HEK293 (cell line): ENCODE measurements around the gene KCNK1.

ENCODE experiments used
- CTCF ChIA-PET: fragments of 350-600 bp; formaldehyde crosslinking; extraction: SDS; loops from one replicate; lab custom pipeline; 2021; ENCODE audit warnings: antibody characterized with exemption; lab: Yijun Ruan, JAX
- POLR2A ChIA-PET: fragments of 300-600 bp; formaldehyde crosslinking; extraction: SDS; loops from one replicate; lab custom pipeline; 2020; ENCODE audit warnings: antibody characterized with exemption, inconsistent platforms; lab: Yijun Ruan, JAX
- H3K27ac ChIP-seq: fragments of 200-500 bp; sonication (Bioruptor generic); 2 replicates; pipeline ENCODE4 v1.5.1; 2014; ENCODE audit warnings: low read depth, low read length, control low read depth, inconsistent platforms; ENCODE audit errors: extremely low read depth
- H3K36me3 ChIP-seq, 2 experiments: fragments of 200-500 bp in 1 of 2; sonication (Bioruptor generic) in 1 of 2; 1 replicate in 1 of 2; 2 replicates in 1 of 2; pipeline ENCODE4 v1.5.1; 2014 to 2017; ENCODE audit warnings: inconsistent platforms in 2 of 2, low read length in 2 of 2; ENCODE audit not compliant: control insufficient read depth in 2 of 2, insufficient read depth in 1 of 2
- H3K4me1 ChIP-seq: fragments of 200-500 bp; sonication (Bioruptor generic); 2 replicates; pipeline ENCODE4 v1.5.1; 2014; ENCODE audit warnings: mild to moderate bottlenecking, low read length, inconsistent platforms; ENCODE audit not compliant: control insufficient read depth, insufficient read depth
- H3K4me3 ChIP-seq: 2 replicates; pipeline ENCODE4 v1.5.1; 2011; ENCODE audit warnings: low read depth, mild to moderate bottlenecking, control low read depth, low read length, moderate library complexity
- H3K9me3 ChIP-seq: fragments of 200-500 bp; sonication (Bioruptor generic); 2 replicates; pipeline ENCODE4 v1.5.1; 2014; ENCODE audit warnings: low read depth, low read length, inconsistent platforms; ENCODE audit not compliant: control insufficient read depth, insufficient read depth
- BCL11B ChIP-seq: fragments of 450-650 bp; formaldehyde crosslinking; IDR thresholded peaks from 2 replicates; pipeline ENCODE4 v1.5.1; 2016; ENCODE audit warnings: low read depth, missing biosample characterization, missing genetic modification characterization
- FEZF1 ChIP-seq: fragments of 450-650 bp; formaldehyde crosslinking; IDR thresholded peaks from 2 replicates; pipeline ENCODE4 v1.5.1; 2016; ENCODE audit warnings: missing biosample characterization, missing genetic modification characterization
- GLIS1 ChIP-seq: fragments of 450-650 bp; formaldehyde crosslinking; IDR thresholded peaks from 2 replicates; pipeline ENCODE4 v1.5.1; 2016; ENCODE audit warnings: missing biosample characterization, missing genetic modification characterization
- GLIS2 ChIP-seq: fragments of 450-650 bp; formaldehyde crosslinking; IDR thresholded peaks from 2 replicates; pipeline ENCODE4 v1.5.1; 2016; ENCODE audit warnings: missing biosample characterization, missing genetic modification characterization
- HOXA7 ChIP-seq: sonication (generic); formaldehyde crosslinking; IDR thresholded peaks from 2 replicates; pipeline ENCODE4 v1.8.1; 2022; ENCODE audit warnings: missing genetic modification reagents, borderline replicate concordance
- KLF1 ChIP-seq: fragments of 450-650 bp; formaldehyde crosslinking; IDR thresholded peaks from 2 replicates; pipeline ENCODE4 v1.5.1; 2016; ENCODE audit warnings: missing biosample characterization, missing genetic modification characterization
- KLF8 ChIP-seq: fragments of 450-650 bp; formaldehyde crosslinking; IDR thresholded peaks from 2 replicates; pipeline ENCODE4 v1.5.1; 2016; ENCODE audit warnings: missing biosample characterization, missing genetic modification characterization
- OSR2 ChIP-seq: fragments of 450-650 bp; formaldehyde crosslinking; IDR thresholded peaks from 2 replicates; pipeline ENCODE4 v1.5.1; 2016; ENCODE audit warnings: missing biosample characterization, missing genetic modification characterization
- ZNF140 ChIP-seq: fragments of 450-650 bp; formaldehyde crosslinking; IDR thresholded peaks from 2 replicates; pipeline ENCODE4 v1.5.1; 2016; ENCODE audit warnings: missing biosample characterization, missing genetic modification characterization
- ZNF155 ChIP-seq: fragments of 450-650 bp; formaldehyde crosslinking; IDR thresholded peaks from 2 replicates; pipeline ENCODE4 v1.5.1; 2016; ENCODE audit warnings: missing biosample characterization, missing genetic modification characterization
- ZNF16 ChIP-seq: fragments of 450-650 bp; formaldehyde crosslinking; IDR thresholded peaks from 2 replicates; pipeline ENCODE4 v1.5.1; 2016; ENCODE audit warnings: low read depth, missing biosample characterization, missing genetic modification characterization
- ZNF24 ChIP-seq: fragments of 450-650 bp; formaldehyde crosslinking; IDR thresholded peaks from 2 replicates; pipeline ENCODE4 v1.5.1; 2016; ENCODE audit warnings: missing biosample characterization, missing genetic modification characterization
- ZNF366 ChIP-seq: fragments of 450-650 bp; formaldehyde crosslinking; conservative IDR thresholded peaks from 2 replicates; pipeline ENCODE4 v1.5.1; 2016; ENCODE audit warnings: missing biosample characterization, missing genetic modification characterization
- ZNF510 ChIP-seq: fragments of 450-650 bp; formaldehyde crosslinking; IDR thresholded peaks from 2 replicates; pipeline ENCODE4 v1.5.1; 2018; ENCODE audit warnings: mild to moderate bottlenecking, missing genetic modification characterization, missing biosample characterization; ENCODE audit not compliant: insufficient replicate concordance
- ZNF544 ChIP-seq: fragments of 450-650 bp; formaldehyde crosslinking; IDR thresholded peaks from 2 replicates; pipeline ENCODE4 v1.5.0; 2017; ENCODE audit warnings: missing biosample characterization, missing genetic modification characterization
- ZNF677 ChIP-seq: fragments of 450-650 bp; IDR thresholded peaks from 2 replicates; pipeline ENCODE4 v1.5.0; 2018; ENCODE audit warnings: missing biosample characterization, mild to moderate bottlenecking, missing genetic modification characterization, moderate library complexity
- ZNF768 ChIP-seq: fragments of 450-650 bp; formaldehyde crosslinking; IDR thresholded peaks from 2 replicates; pipeline ENCODE4 v1.5.1; 2018; ENCODE audit warnings: missing biosample characterization, mild to moderate bottlenecking, missing genetic modification characterization
- ZNF792 ChIP-seq: fragments of 450-650 bp; formaldehyde crosslinking; IDR thresholded peaks from 2 replicates; pipeline ENCODE4 v1.5.1; 2016; ENCODE audit warnings: missing biosample characterization, missing genetic modification characterization
- ZXDB ChIP-seq: fragments of 450-650 bp; formaldehyde crosslinking; IDR thresholded peaks from 2 replicates; pipeline ENCODE4 v1.5.1; 2016; ENCODE audit warnings: missing biosample characterization, missing genetic modification characterization
- TF ChIP-seq, protein P1 (sequence below): fragments of 450-650 bp; formaldehyde crosslinking; IDR thresholded peaks from 2 replicates; pipeline ENCODE4 v1.5.1; 2017; ENCODE audit warnings: missing biosample characterization, missing genetic modification characterization
- TF ChIP-seq, protein P2 (sequence below): fragments of 450-650 bp; formaldehyde crosslinking; IDR thresholded peaks from 2 replicates; pipeline ENCODE4 v1.5.1; 2016; ENCODE audit warnings: missing biosample characterization, missing genetic modification characterization
- TF ChIP-seq, protein P3 (sequence below): IDR thresholded peaks from 2 replicates; pipeline ENCODE4 v1.6.1; 2011; ENCODE audit warnings: mild to moderate bottlenecking, low read depth, low read length, borderline replicate concordance
- TF ChIP-seq, protein P4 (sequence below): sonication (generic); formaldehyde crosslinking; IDR thresholded peaks from 2 replicates; pipeline ENCODE4 v1.8.1; 2022; ENCODE audit warnings: mild to moderate bottlenecking, moderate library complexity, missing genetic modification reagents

The KCNK1 gene

DNA sequence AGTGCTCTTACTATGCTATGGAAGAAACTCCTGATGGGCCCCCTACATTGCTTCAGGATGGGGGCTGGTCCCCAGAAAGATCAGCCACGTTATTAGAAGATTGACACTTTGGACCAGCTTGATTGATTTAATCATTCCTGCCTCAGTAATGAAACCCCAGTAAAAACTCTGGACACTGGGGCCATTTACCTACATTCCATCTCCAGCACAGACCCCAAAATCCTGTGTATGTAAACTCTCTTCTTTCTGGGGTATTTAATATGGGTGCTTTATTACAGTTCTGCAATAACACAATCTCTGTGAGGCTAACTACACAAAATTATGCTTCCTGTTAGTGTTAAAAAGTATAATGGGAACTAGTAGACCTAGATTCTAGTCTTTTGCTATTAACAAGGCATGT is 96.6 kb downstream of the KCNK1 start:
- CTCF ChIA-PET, result no interaction called here
- TF ChIP-seq ZNF677 (tag by site-specific recombination) (peak; percentile 87), KLF8 (no peak)
- TF ChIP-seq, all 188 proteins: peak for 1
- POLR2A ChIA-PET, result no interaction called here

DNA sequence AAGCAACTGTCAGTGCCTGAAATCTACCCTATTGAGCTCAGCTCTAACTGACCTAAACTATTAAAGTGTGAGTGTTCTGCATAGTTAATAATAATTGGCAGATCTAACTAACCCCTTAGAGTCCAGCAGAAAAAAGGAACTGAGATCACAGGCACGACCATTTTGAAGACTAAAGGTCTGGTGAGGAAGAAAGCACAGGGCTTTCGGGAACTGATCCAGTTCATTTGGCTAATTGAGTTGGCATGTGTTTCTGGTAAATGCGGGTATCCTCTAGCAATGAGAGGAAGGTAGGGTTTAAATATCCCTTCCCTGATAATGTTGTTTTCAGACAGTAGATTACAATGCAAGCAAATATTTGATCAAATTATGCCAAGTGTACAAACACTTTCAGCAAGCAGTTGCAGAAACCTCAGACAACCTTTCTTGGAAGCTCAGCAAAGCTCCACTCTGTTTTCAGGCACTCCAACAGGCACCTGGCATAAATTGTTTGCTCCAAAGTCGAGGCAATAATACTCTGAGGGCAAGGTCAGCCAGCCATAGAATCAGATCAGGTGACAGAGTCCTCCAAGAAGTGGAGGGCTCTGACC is 100.8 kb downstream of the KCNK1 start:
- Histone ChIP-seq H3K36me3 (no peaks in the 10 kb centered on the region), H3K4me1 (no peaks in the 10 kb centered on the region), H3K9me3 (no peaks in the 10 kb centered on the region), H3K27ac (no peak overlapping the region), H3K4me3 (no peak overlapping the region)
- CTCF ChIA-PET, result interaction anchor here (1.1 to 1.2 kb wide), 2 partner anchors 9 to 26 kb away, joined by 3 to 4 read pairs; no protein-coding TSS in a partner anchor
- POLR2A ChIA-PET, result no interaction called here
- TF ChIP-seq ZNF155 (tag by site-specific recombination), result no peak
- TF ChIP-seq ZNF768 (tag by site-specific recombination), result no peak
- TF ChIP-seq GLIS1 (tag by site-specific recombination), result no peak

More for the DNA sequence above, 96.6 kb downstream of the KCNK1 start:
- no peak overlapping the region for H3K27ac ChIP-seq
- peaks cover 11% of the 10 kb centered on the region for H3K4me1 ChIP-seq
- no peaks in the 10 kb centered on the region for H3K36me3 ChIP-seq
- no peaks in the 10 kb centered on the region for H3K9me3 ChIP-seq
- H3K4me3 ChIP-seq, result no peak overlapping the region

DNA sequence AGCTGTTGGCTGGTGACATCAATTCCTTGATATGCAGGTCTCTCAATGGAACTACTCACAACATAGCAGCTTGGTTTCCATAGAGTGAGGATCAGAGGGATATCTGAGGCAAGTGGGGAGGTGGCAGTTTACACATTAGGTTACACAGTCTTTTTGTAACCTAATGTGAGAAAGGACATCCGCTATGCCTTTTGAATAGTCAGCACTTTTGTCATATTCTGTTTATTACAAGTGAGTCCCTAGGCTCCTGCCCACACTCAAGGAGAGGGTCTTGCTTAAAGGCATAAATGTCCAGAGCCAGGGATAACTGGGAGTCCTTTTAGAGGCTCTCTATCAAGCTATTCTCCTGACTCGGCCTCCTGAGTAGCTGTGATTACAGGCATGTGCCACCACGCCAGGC is 104.2 kb downstream of the KCNK1 start:
- POLR2A ChIA-PET, result no interaction called here
- no peaks in the 10 kb centered on the region for H3K9me3 ChIP-seq
- CTCF ChIA-PET, result interaction anchor here (1.1 kb wide), 1 partner anchor 11 kb away, joined by 3 read pairs; no protein-coding TSS in a partner anchor
- H3K4me3 ChIP-seq, result no peak overlapping the region
- no peak for TF ChIP-seq ZNF140
- no peak for TF ChIP-seq FEZF1 (tag by site-specific recombination)
- no peak for TF ChIP-seq KLF1 (tag by site-specific recombination)
- no peak for TF ChIP-seq BCL11B
- TF ChIP-seq, protein P1, sequence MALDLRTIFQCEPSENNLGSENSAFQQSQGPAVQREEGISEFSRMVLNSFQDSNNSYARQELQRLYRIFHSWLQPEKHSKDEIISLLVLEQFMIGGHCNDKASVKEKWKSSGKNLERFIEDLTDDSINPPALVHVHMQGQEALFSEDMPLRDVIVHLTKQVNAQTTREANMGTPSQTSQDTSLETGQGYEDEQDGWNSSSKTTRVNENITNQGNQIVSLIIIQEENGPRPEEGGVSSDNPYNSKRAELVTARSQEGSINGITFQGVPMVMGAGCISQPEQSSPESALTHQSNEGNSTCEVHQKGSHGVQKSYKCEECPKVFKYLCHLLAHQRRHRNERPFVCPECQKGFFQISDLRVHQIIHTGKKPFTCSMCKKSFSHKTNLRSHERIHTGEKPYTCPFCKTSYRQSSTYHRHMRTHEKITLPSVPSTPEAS, result no peak
- no peak for TF ChIP-seq ZNF16
- TF ChIP-seq ZNF510, result no peak
- TF ChIP-seq OSR2 (tag by site-specific recombination), result no peak
- no peak for TF ChIP-seq ZNF366
- TF ChIP-seq HOXA7 (CRISPR knock-in tag), result no peak
- TF ChIP-seq ZXDB (tag by site-specific recombination), result no peak
- no peak for TF ChIP-seq ZNF792 (tag by site-specific recombination)
- TF ChIP-seq, protein P2, sequence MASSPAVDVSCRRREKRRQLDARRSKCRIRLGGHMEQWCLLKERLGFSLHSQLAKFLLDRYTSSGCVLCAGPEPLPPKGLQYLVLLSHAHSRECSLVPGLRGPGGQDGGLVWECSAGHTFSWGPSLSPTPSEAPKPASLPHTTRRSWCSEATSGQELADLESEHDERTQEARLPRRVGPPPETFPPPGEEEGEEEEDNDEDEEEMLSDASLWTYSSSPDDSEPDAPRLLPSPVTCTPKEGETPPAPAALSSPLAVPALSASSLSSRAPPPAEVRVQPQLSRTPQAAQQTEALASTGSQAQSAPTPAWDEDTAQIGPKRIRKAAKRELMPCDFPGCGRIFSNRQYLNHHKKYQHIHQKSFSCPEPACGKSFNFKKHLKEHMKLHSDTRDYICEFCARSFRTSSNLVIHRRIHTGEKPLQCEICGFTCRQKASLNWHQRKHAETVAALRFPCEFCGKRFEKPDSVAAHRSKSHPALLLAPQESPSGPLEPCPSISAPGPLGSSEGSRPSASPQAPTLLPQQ (tag by site-specific recombination), result no peak
- TF ChIP-seq GLIS1 (tag by site-specific recombination), result no peak
- no peak for TF ChIP-seq ZNF24
- TF ChIP-seq GLIS2 (tag by site-specific recombination), result no peak
- TF ChIP-seq, protein P3, sequence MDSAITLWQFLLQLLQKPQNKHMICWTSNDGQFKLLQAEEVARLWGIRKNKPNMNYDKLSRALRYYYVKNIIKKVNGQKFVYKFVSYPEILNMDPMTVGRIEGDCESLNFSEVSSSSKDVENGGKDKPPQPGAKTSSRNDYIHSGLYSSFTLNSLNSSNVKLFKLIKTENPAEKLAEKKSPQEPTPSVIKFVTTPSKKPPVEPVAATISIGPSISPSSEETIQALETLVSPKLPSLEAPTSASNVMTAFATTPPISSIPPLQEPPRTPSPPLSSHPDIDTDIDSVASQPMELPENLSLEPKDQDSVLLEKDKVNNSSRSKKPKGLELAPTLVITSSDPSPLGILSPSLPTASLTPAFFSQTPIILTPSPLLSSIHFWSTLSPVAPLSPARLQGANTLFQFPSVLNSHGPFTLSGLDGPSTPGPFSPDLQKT, result no peak
- TF ChIP-seq ZNF544 (tag by site-specific recombination), result no peak
- TF ChIP-seq, protein P4, sequence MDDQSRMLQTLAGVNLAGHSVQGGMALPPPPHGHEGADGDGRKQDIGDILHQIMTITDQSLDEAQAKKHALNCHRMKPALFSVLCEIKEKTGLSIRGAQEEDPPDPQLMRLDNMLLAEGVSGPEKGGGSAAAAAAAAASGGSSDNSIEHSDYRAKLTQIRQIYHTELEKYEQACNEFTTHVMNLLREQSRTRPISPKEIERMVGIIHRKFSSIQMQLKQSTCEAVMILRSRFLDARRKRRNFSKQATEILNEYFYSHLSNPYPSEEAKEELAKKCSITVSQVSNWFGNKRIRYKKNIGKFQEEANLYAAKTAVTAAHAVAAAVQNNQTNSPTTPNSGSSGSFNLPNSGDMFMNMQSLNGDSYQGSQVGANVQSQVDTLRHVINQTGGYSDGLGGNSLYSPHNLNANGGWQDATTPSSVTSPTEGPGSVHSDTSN (CRISPR knock-in tag), result no peak
- H3K27ac ChIP-seq, result no peak overlapping the region
- H3K36me3 ChIP-seq, result no peaks in the 10 kb centered on the region
- H3K4me1 ChIP-seq, result no peaks in the 10 kb centered on the region
